Measurements from ENCODE around the gene DUSP15. TPM values are rescaled to one million over a fixed set of nuclear protein-coding genes. Genes with fewer than 3 reads are reported as not detected.

The DUSP15 gene
- total RNA-seq, 1 donor from 2014 or later: 0.45 TPM

DNA sequence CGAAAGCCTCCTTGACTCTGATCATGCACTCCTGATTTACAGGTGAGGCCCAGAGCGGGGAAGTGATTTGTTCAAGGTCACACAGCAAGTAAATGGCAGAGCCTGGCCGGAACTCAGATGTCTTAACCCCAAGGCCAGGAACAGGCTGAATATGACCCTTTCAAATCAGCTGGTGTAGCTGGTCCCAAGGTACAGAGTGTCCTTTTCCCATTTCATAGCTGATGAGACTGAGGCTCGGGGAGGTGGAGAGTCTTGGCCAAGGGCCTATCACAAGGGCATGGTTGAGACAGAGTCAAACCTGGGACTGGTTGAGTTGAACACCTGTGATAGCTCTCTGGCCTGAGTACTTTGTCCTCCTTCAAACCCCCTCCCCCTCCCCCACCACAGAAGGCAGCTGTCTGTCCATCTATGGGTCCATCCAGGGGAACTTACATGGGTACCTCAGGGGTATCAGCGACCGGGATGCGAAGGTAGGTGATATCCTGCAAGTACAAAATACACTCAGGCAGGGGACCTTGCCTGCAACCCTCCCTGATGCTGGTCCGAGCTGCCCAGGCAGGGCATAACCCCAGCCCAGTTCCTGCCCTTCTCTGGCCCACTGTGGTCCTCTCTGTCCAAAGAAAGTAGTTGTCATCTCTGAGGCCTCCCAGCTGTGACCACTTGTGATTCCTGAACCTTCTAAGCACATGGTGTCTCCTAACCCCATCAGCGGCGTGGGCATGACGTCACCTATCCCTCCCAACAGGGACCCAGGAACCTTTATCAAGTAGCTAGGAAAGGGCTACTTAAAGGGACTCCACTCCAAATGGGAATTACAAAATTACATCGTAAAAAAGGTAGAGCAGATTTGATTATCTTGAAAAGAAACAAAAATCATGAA lies 5.6 kb downstream of the DUSP15 start:
- no peak for DNase-seq (ENCODE audit: low spot score)
- H3K4me1 Mint-ChIP-seq: peaks cover 34% of the 10 kb centered on the region
- H3K79me2 ChIP-seq (ENCODE audit: low read depth): no peaks in the 10 kb centered on the region
- no peak overlapping the region for H3K4me2 ChIP-seq
- H3K36me3 ChIP-seq: no peaks in the 10 kb centered on the region
- peaks cover 22% of the 10 kb centered on the region for H3K27me3 ChIP-seq
- no peaks in the 10 kb centered on the region for H3K9me3 Mint-ChIP-seq
- peaks cover 15% of the 10 kb centered on the region for H3K27me3 Mint-ChIP-seq (ENCODE audit: insufficient read depth, low read depth)
- no peak overlapping the region for H2AFZ ChIP-seq (replicated peaks)
- peaks cover 10% of the 10 kb centered on the region for H3K4me1 ChIP-seq
- no peak overlapping the region for H3K27ac Mint-ChIP-seq
- H4K20me1 ChIP-seq (ENCODE audit: low read depth): no peaks in the 10 kb centered on the region
- H3K9ac ChIP-seq: no peak overlapping the region
- H3F3A ChIP-seq (ENCODE audit: low read depth): peaks cover 29% of the 10 kb centered on the region
- no peak overlapping the region for H3K27ac ChIP-seq
- TF ChIP-seq, protein P1, sequence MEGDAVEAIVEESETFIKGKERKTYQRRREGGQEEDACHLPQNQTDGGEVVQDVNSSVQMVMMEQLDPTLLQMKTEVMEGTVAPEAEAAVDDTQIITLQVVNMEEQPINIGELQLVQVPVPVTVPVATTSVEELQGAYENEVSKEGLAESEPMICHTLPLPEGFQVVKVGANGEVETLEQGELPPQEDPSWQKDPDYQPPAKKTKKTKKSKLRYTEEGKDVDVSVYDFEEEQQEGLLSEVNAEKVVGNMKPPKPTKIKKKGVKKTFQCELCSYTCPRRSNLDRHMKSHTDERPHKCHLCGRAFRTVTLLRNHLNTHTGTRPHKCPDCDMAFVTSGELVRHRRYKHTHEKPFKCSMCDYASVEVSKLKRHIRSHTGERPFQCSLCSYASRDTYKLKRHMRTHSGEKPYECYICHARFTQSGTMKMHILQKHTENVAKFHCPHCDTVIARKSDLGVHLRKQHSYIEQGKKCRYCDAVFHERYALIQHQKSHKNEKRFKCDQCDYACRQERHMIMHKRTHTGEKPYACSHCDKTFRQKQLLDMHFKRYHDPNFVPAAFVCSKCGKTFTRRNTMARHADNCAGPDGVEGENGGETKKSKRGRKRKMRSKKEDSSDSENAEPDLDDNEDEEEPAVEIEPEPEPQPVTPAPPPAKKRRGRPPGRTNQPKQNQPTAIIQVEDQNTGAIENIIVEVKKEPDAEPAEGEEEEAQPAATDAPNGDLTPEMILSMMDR (IDR thresholded peaks at IDR 0.05): no peak
- TF ChIP-seq EZH2 (IDR thresholded peaks at IDR 0.05) (no peak), EZH2phosphoT487 (IDR thresholded peaks at IDR 0.05) (no peak)
- H3K4me3 Mint-ChIP-seq: peak overlapping the region; percentile 41
- H3K9me3 ChIP-seq (ENCODE audit: low read depth): no peaks in the 10 kb centered on the region
- no peaks in the 10 kb centered on the region for H3K36me3 Mint-ChIP-seq
- H3K4me3 ChIP-seq: no peak overlapping the region

- Histone ChIP-seq H3K4me1 (peaks cover 11% of the 10 kb centered on the region), H3K27ac (no peak overlapping the region), H3K9ac (no peak overlapping the region), H3K27me3 (peaks cover 9% of the 10 kb centered on the region), H3K4me3 (no peak overlapping the region), H2AFZ (replicated peaks) (no peak overlapping the region), H3K36me3 (no peaks in the 10 kb centered on the region), H3K79me2 (ENCODE audit: low read depth) (no peaks in the 10 kb centered on the region), H3F3A (ENCODE audit: low read depth) (peaks cover 28% of the 10 kb centered on the region), H3K9me3 (ENCODE audit: low read depth) (no peaks in the 10 kb centered on the region), H3K4me2 (no peak overlapping the region), H4K20me1 (ENCODE audit: low read depth) (no peaks in the 10 kb centered on the region)
- Mint-ChIP-seq H3K36me3 (no peaks in the 10 kb centered on the region), H3K27me3 (ENCODE audit: insufficient read depth, low read depth) (peaks cover 11% of the 10 kb centered on the region), H3K9me3 (no peaks in the 10 kb centered on the region), H3K4me3 (peak overlapping the region; percentile 56), H3K27ac (peak overlapping the region; percentile 55), H3K4me1 (peaks cover 31% of the 10 kb centered on the region)
- TF ChIP-seq EZH2phosphoT487 (IDR thresholded peaks at IDR 0.05) (no peak), EZH2 (IDR thresholded peaks at IDR 0.05) (no peak)
- TF ChIP-seq, protein P1 (IDR thresholded peaks at IDR 0.05): no peak
- no peak for DNase-seq (ENCODE audit: low spot score)
These were observed 6.8 kb downstream of the DUSP15 start for GRCh38 chr20:31863296-31864085.

- Histone ChIP-seq H3K79me2 (ENCODE audit: low read depth) (no peaks in the 10 kb centered on the region), H4K20me1 (ENCODE audit: low read depth) (no peaks in the 10 kb centered on the region), H3K9ac (no peak overlapping the region), H3K27ac (no peak overlapping the region), H3F3A (ENCODE audit: low read depth) (peaks cover 28% of the 10 kb centered on the region), H3K27me3 (peaks cover 9% of the 10 kb centered on the region), H3K9me3 (ENCODE audit: low read depth) (no peaks in the 10 kb centered on the region), H3K4me1 (peaks cover 11% of the 10 kb centered on the region), H3K4me2 (peak overlapping the region; percentile 96), H3K36me3 (no peaks in the 10 kb centered on the region), H3K4me3 (no peak overlapping the region), H2AFZ (replicated peaks) (no peak overlapping the region)
- Mint-ChIP-seq H3K9me3 (no peaks in the 10 kb centered on the region), H3K36me3 (no peaks in the 10 kb centered on the region), H3K4me1 (peaks cover 34% of the 10 kb centered on the region), H3K27me3 (ENCODE audit: insufficient read depth, low read depth) (peaks cover 14% of the 10 kb centered on the region), H3K27ac (no peak overlapping the region), H3K4me3 (peak overlapping the region; percentile 89)
- TF ChIP-seq EZH2phosphoT487 (IDR thresholded peaks at IDR 0.05): no peak
- no peak for TF ChIP-seq EZH2 (IDR thresholded peaks at IDR 0.05)
- TF ChIP-seq, protein P1 (IDR thresholded peaks at IDR 0.05): no peak
- no peak for DNase-seq (ENCODE audit: low spot score)
These were observed 7.8 kb downstream of the DUSP15 start for GRCh38 chr20:31862506-31862905.

Measured in neural progenitor cell (in vitro differentiated cells).